HG02588 (cell line): ENCODE data around the gene SETD6.
A peak's percentile ranks its signal among the peaks of the same experiment; 100 is the strongest.

Experiments used
- ATAC-seq: cut with Tn5 transposase; IDR thresholded peaks from one replicate; pipeline ENCODE4 v1.9.1; 2021; ENCODE audit warnings: mild to moderate bottlenecking, moderate library complexity; ENCODE audit not compliant: unreplicated experiment

SETD6 gene

DNA sequence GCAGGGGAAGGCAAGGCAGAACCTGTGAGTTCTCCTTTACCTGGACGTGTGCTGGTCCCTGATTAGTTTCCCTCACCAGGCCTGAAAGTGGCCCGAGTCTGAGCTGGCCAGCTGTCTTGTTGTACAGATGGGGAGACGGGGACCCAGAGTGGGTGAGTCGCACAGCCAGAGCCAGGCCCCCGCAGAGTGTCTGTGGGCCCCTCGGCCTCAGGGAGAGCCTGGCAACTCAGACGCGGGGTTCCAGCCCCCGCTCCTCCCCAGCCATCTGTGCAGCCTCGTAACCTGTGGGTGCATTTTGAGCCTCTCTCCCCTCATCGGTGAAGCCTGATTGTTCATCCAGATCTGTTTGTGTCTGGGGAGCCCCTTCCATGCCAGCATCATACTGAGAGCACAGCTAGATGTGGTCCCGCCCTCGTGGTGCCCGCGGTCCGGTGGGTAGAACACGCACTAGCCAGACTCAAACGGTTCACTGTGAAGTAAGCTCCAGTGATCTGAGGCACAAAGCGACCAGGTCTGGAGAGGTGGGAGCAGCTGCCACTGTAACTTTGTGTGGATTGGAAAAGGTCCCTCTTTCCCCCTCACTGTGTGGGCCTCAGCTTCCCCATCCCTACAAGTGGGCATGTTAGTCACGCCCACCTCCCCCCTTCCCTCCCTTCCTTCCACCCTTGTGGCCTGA is 21.4 kb upstream of the SETD6 start:
- no peak for ATAC-seq

DNA sequence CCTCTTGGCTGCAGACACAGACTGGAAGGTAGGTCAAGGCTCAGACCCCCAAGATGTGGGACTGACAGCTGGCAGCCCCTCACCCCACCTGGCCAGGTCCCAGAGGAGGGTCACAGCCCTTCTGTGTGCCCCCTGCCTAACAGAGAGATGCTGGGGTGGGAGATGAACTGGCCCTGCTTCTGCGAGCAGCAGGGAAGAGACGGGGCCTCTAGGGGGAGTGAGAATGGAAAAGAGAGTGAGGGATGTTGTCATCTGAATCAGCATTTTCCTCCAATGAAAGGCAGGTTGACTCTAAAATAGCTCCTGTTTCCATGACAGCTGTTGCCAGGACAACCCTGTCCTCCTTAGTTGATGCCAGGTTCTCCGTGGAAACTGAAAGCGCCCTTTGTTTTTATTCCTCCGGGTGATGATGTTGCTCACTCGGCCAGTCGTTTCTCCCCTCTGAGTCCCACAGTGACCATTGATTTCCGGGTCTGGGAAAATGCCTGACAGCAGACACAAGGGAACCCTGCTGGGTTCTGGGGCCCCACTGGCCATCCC is 20.3 kb upstream of the SETD6 start:
- no peak for ATAC-seq

DNA sequence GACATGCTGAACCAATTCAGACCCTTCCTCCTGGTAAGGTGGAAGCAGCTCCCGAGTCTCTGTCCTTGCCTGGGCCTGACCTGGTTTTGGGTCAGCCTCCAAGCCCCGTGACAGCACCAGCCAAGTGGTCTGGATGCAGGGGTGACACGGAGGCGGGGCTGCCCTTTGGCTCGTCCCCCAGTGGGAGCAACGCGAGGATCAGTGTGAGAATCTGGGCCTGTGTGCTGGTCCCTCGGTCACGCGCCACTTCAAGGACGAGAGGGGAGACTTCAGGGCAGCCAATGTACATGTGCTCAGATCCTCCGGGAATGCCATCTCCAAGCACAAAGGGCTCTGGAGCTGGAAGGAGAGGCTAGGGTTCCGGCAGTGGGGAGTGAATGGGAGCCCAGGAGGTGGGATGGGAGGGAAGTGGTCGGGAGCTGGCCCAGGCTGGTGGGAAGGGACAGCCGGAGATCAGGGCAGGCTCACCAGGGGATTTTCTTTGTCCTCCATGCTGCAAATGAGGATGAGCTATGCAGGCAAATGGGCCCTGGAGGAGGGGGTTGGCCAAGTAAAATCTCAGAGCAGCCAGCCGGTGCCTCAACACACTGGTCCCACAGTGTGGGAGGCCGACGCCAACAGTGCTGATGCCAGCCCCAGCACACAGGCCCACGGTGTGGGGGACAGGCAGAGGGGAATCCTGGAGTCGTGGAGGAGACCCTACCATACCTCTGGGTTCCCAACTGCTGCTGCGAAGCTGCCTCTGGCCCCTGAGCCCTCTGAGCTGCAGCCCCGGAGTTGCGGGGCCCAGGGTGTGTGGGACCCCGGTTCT is 19.6 kb upstream of the SETD6 start:
- ATAC-seq = no peak

DNA sequence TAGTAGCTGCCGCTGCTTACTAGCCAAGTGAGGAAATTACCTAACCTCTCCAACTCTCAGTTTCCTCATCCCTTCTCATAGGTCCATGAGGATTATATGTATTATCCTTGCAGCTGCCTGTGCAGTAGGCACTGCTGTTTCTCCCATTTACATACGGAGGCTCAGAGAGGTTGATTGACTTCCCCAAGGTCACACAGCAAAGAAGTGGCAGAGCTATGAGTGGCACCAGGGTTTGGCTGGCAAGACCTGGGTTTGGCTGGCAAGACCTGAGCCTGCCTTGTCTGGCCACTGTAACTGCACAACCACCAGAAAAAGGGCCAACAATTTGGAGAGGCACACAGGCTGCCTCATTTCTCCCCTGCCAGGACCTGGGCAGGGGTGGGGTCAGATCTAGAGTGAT is 17.8 kb upstream of the SETD6 start:
- ATAC-seq = no peak

DNA sequence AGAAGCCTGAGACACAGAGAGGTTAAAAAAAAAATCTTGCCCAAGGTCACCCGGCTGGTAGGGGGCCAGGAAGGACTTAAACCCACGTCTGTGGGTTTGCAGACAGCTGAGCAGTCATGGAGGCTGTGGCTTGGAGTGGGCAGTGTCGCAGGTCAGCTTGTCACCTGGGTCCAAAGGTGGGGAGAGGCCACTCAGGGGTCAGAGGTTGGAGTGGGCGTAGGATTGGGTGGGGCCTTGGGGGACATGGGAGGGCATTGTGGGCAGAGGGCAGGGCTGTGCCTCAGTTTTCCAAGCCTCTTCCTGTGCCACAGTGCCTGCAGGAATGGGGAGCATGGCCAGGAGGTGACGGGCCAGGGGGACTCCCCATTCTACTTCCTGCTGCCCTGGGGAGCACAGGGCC is 17.4 kb upstream of the SETD6 start:
- no peak for ATAC-seq

DNA sequence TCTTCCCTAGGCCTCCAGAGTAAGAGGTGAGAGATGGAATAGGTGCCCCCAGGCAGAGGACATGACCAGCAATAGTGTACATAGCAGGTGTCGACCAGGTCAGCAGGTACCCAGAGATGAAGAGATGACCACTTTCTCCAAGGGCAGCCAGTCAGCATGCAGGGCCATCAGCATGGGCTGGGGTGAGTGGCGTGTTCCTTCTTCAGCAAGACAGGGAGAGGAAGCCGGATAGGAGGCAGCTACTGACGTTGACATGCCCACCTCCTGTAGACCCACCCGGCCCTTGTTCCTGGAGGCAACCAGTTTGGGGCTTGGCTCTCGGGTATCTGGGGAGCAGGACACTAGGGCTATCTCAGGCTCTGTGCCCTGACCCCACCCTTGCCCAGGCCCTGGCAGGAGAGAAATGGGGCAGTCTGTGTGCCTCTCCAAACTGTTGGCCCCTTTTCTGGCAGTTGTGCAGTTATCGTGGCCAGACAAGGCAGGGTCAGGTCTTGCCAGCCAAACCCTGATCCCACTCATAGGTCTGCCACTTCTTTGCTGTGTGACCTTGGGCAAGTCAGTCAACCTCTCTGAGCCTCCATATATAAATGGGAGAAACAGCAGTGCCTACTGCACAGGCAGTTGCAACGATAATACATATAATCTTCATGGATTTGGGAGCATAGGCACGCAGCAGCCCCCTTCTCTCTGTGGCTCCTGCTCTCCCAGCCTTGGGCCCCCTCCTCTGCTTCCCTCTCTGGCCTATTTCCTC is 16.8 kb upstream of the SETD6 start:
- ATAC-seq = no peak

DNA sequence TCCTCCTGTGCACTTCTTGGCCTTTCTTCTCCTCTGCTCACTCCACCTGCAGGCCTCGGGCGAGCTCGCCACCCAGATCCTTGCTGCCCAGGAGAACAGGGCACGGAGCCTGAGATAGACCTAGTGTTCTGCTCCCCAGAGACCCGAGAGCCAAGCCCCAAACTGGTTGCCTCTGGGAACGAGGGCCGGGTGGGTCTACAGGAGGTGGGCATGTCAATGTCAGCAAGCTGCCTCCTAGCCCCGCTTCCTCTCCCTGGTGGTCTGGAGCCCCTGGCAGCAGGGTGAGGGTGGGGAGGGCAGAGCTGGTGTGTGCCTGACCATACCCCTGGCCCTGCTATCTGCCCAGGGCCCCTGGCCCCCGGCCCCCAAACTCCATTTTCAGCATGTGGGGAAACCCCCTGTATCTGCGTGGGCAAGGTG is 16.2 kb upstream of the SETD6 start:
- no peak for ATAC-seq

DNA sequence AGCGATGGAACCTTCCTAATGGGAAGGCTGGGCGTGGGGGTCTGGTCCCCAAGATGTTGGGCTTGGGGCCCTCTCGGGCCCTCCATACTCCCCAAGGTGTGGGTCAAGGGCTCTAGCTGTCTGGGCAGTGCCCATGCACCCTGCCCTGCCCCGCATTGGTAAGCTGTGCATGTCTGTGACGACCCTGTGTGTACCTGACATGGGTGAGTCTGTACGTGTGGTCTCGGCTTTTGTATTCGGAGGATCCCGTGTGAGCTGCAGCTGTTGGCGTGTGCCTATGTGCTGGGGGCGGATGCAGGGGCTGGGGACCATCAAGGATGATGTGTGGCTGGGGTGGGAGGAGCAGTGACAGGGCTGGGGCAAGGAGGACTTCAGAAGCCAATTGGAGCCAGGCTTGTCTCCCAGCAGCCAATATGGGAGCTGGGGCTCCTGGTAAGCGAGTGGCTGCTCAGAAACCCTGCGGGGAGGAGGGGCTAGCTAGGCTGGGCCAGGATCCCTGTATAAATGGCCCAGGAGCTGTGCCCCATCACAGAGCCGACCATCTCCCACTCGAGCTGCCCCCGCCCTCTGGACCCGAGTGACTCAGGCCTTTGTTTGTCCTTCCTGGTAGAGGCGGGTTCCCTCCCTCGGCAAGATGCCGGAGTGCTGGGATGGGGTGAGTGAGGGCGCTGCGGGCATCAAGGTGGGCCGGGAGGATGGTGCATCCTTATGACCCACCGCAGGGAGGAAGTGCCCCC is 15.5 kb upstream of the SETD6 start, which contains the start of gene NDRG4:
TSS of gene NDRG4 (plus strand) at position 529 of the 737 bp plus-strand sequence. CDS start at position 635, 106 bp downstream.
- ATAC-seq = peak; percentile 65

DNA sequence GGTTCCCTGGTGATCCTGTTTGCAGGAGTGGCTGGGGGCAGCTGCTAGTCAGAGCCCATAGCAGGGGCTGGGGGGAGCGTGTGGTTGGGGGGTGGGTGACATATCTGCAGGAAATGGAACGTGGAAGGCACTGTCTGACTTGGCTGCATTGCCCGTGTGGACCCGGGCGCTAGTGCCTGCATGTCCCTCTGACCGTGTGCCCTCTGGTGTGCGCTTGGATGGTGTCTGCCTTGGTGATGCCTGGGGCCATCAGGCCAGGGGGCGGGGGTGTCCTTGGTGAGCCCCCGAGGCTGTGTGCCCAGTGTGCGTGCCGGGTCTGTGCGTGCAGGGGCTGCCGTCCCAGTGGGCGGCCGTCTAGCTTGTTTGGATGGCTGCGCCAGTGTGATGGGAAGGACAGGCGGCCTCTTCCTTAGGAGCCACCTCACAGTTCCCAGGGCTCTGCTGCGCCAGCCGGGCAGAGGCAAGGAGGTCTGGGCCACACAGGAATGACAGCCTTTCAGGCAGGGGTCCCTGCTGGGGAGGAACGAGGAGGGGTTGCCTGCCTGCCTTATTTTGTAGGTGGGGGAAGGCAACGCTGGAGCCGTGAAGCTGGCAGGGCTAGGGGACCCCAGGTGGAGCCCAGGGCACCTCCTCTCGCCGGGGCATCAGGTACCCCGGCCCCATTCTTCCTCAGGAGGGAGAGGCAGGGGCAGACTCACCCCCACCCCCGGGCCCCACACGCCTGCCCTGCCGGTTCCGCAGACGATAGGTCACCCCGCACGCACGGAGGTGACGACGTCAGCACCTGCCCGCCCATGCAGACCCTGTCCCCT is 14.7 kb upstream of the SETD6 start:
- ATAC-seq = no peak

DNA sequence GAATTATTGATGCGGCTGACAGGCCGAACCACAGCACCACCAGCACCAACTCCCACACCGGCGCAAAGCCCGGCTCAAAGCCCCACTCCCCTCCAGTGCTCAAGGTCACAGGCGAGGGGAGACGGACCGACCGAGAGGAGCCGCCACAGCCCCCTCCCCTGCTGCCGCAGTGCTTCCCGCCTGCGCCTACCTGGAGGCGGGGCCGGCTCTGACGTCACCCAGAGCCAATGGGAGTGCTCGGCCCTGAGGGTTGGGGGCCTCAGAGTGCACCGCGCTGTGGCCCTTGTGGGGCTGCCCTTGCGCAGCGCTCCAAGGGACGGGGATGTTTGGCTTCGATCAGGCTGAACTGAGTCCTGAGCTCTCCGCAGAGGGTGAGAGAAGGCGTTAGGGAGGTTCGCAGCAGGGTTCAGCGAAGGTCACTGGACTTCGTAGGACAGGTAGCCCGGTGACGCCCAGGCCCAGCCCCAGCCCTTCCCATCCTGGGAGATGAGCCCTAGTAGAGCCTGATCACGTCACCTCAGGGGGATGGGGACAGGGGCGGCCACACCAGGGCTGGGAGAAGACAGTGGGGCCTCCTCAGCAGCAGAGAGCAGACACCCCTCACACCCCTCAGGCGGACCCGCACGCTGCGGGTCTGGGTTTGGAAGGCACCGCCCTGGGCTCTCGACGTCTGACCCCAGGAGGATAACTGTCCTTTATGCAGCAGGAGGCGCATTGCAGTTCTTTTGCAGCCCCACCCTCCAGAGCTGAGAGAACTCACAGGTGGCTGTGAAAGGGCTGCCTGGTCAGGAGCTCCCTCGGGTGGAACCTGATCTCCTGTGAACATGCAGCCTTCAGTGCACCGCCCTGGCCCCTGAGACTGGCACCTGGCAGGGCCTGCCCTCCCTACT is 13.8 kb upstream of the SETD6 start:
- no peak for ATAC-seq

DNA sequence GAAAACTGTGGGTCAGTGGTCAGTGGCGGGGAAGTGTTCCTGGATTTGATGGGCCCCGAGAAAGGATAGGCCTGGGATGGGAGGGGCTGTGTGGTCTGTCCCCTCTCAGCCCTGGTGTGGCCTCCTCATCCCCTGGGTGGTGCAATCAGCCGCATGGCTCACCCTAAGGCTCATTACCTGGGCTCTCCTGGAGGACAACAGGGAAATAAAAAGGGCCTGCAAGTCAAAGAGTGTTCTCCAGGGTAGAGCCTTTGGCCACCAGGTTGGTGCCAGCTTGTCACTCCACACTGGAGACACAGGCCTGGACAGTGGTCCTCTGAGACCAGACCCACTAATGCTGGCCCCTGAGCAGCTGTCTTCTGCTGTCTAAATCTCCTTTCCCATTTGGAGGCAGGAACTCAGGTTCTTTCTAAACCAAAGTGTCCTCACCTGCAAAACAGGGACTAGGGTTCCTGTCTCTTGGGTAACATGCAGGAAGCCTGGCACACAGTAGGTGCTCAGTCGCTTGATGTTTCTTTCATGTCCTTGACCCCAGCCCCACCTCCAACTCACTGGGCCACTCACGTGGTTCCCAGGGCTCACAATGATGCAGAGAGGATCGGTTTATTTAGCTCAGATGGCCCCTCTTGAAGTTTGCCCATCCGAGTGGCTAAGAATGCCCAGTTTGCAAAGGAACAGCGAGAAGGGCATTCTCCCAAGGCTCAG is 12.9 kb upstream of the SETD6 start:
- no peak for ATAC-seq

DNA sequence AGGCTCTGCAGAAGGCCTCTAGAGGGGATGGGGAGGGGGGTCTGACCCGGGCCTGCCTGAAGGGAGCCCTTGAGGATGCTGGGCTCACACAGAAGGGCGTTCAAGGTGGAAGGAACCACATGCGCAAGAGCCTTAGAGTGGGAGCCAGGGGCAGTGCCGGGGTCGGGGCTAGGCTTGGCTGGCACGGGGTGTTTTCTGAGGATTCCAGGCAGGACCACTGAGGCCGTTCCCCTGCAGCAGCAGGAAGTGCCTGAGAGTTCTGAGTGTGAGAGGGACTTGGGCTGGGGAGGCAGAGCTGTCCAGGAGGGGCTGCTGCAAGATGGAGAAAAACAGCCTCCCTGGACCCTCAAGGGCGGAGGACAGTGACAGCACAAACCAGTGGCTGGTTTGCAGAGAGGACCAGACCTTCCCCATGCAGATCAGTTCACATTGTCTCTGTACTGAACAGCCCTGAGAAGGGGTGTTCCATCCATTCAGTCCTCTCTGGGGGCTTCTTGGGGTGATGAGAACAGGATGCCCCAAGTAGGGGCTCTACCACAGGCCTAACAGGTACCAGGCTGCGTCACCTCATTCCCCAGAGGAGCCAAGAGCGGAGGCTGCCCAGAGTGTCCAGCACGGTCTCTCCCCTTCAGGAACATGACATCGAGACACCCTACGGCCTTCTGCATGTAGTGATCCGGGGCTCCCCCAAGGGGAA is 12.0 kb upstream of the SETD6 start:
- ATAC-seq = no peak

DNA sequence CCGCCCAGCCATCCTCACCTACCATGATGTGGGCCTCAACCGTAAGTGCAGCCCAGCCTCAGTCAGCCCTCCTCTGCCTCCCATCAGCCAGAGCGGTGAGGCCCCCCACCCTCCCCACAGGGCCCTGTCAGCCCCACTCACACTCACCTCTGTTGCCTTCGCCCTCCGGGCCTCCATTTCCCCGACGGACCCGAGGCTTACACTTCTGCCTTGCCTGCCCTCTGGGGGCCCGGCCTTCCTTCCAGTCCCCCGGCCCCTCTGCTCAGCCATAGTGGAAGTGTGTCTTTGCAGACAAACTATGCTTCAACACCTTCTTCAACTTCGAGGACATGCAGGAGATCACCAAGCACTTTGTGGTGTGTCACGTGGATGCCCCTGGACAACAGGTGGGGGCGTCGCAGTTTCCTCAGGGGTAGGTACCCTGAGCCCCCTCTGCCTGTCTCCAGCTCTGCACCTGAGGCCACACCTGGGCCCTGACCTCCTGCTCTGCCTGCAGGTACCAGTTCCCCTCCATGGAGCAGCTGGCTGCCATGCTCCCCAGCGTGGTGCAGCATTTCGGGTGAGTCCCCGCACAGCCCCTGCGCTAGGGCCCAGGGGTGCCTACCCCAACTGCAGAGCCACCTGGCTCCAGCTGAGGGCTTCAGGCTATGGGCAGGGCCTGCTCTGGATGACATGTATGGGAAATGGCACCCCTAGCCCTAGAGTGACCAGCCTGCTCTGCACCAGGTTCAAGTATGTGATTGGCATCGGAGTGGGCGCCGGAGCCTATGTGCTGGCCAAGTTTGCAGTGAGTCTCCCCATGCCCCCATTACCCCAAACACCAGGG is 11.2 kb upstream of the SETD6 start:
- ATAC-seq = no peak

DNA sequence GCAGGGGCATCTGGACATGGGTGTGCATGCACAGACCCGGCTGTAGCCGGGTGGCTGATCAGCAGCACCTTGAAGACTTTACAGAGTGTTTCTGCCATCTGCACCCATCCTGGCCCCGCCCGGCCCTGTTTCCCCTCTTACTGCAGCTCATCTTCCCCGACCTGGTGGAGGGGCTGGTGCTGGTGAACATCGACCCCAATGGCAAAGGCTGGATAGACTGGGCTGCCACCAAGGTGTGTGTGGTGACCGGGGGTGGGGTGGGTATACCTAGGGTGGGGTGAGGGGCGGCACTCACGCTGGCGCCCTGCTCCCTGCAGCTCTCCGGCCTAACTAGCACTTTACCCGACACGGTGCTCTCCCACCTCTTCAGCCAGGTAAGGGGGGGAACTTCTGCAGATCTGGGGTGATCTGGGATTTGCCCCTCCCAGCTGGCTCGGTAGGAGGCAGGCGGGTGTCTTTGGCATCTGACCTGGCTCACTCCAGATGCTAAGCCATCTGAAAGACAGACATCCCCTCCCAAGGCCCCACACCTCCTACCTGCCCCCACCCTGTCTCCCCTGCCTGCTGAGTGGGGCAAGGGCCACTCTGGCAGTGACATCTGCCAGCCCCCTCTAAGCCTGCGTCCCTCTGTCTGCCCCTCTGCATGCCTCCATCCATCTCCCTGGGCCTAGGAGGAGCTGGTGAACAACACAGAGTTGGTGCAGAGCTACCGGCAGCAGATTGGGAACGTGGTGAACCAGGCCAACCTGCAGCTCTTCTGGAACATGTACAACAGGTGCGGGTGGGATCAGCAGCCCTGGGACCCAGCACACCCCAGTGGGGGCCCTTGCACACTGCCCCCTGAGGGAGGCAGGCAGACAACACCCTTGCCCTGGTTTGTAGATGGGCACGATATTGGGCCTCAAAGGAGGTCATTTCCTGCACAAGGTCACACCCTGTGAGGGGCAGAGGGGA is 8.8 kb upstream of the SETD6 start:
- no peak for ATAC-seq

DNA sequence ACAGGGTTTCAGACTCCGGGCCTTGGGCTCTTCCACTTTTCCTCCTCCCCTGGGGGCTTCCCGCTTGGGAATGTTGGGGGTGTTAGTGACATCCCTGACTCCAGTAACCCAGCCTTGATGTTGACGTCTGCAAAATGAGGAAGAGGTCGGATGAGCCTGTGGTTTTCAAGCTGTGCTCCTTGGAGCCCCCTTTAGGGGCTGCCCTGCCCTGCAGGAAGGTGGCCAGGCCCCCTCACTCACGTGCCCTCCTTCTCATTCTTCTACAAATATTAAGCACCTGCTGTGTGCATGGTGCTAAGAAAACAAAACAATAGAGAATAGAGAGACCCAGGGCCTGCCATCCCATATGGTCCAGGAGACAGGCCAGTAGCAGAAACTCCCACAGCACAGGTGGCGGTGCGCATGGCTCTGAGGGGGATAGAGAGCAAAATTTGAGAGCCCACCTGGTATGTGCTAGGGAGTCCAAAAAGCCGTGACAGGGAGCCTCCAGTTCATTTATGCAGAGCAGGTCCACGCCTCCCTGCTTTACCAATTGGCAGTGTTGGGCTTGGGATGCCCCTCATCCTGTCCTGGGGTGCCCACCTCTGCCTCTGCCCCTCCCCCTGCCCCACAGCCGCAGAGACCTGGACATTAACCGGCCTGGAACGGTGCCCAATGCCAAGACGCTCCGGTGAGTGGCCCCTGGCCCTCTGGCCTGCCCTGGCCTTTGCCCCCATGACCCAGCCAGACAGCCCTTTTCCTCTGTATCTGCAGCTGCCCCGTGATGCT is 7.9 kb upstream of the SETD6 start:
- ATAC-seq = no peak
